Measurements from ENCODE around the gene SLC25A45.

SLC25A45 gene

GRCh38 chr11:65382033-65382803, at the start of gene SLC25A45:
Gene SLC25A45 (minus strand): TSS chr11:65382646. CDS start chr11:65381951, 695 bp downstream.
- Mint-ChIP-seq H3K27me3 (no peaks in the 10 kb centered on the region), H3K4me3 (peak within 1 kb of the TSS; percentile 91), H3K4me1 (ENCODE audit: low read depth) (peaks cover 46% of the 10 kb centered on the region), H3K27ac (peak within 1 kb of the TSS; percentile 98), H3K9me3 (ENCODE audit: low read depth) (no peaks in the 10 kb centered on the region), H3K36me3 (no peaks in the 10 kb centered on the region)

DNA sequence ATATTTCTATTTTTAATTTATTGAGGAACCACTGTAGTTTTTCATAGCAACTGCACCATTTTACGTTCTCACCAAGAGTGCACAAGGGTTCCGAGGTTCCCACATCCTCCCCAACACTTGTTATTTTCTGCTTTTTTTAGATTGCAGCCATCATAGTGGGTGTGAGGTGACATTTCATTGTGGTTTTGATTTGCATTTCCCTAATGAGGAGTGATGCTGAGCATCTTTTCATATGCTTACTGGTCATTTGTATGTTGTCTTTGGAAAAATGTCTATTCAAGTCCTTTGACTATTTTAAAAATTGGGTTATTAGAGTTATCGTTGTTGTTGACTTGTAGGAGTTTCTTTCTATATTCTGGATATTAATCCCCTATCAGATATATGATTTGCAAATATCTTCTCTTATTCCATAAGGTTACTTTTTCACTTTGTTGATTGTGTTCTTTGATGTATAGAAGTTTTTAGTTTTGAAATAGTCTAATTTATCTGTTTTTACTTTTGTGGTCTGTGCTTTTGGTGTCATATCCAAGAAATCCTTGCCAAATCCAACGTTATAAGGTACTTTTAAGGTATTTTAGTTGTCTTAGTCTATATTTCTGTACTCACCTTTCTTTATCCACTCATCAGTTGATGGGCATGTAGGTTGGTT, 49.1 kb upstream of the SLC25A45 start:
- H3K27ac Mint-ChIP-seq: peak overlapping the region; percentile 86
- peaks cover 9% of the 10 kb centered on the region for H3K36me3 Mint-ChIP-seq
- H3K4me3 Mint-ChIP-seq: peak overlapping the region; percentile 78
- H3K27me3 Mint-ChIP-seq: no peaks in the 10 kb centered on the region
- no peaks in the 10 kb centered on the region for H3K9me3 Mint-ChIP-seq (ENCODE audit: low read depth)
- H3K4me1 Mint-ChIP-seq (ENCODE audit: low read depth): peaks cover 95% of the 10 kb centered on the region

DNA sequence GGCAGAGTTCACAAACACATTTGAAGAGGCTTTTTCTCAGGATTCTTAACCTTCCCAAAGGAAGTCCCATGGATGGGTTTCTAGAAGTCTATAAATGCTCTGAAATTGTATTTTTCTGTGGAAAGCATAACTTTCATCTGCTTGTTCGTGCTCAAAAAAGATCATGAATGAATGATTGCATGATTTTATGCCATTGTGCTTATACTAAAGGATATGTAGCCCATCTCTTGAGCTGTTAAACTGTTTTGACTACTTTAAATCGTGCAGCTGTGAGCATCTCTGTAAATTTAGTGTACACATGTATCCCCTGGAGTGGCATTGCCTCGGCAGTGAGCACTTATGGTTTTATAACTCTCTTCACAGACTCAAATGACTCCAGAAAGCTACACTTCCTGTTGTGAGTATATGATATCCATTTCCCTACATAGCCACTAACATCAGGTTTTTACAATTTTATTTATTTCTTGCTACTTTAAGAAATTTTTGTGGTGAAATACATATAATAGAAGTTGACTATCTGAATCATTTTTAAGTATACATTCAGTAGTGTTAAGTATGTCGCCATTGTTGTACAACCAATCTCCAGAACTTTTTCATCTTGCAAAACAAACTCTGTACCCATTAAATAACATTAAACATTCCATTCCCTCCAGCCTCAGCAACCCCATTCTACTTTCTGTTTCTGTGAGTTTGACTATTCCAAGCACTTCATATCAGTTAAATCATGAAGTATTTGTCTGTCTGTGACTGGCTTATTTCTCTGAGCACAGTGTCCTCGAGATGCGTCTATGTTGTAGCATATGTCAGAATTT, 48.2 kb upstream of the SLC25A45 start:
- H3K9me3 Mint-ChIP-seq (ENCODE audit: low read depth): no peaks in the 10 kb centered on the region
- no peaks in the 10 kb centered on the region for H3K27me3 Mint-ChIP-seq
- peaks cover 14% of the 10 kb centered on the region for H3K36me3 Mint-ChIP-seq
- H3K27ac Mint-ChIP-seq: peak overlapping the region; percentile 99
- H3K4me3 Mint-ChIP-seq: peak overlapping the region; percentile 99
- peaks cover 92% of the 10 kb centered on the region for H3K4me1 Mint-ChIP-seq (ENCODE audit: low read depth)

- H3K27me3 Mint-ChIP-seq: no peaks in the 10 kb centered on the region
- peaks cover 14% of the 10 kb centered on the region for H3K36me3 Mint-ChIP-seq
- H3K4me3 Mint-ChIP-seq: peak overlapping the region; percentile 99
- H3K9me3 Mint-ChIP-seq (ENCODE audit: low read depth): no peaks in the 10 kb centered on the region
- H3K27ac Mint-ChIP-seq: peak overlapping the region; percentile 99
- peaks cover 85% of the 10 kb centered on the region for H3K4me1 Mint-ChIP-seq (ENCODE audit: low read depth)
Measured at GRCh38 chr11:65429724-65430405, 47.4 kb upstream of the SLC25A45 start.

DNA sequence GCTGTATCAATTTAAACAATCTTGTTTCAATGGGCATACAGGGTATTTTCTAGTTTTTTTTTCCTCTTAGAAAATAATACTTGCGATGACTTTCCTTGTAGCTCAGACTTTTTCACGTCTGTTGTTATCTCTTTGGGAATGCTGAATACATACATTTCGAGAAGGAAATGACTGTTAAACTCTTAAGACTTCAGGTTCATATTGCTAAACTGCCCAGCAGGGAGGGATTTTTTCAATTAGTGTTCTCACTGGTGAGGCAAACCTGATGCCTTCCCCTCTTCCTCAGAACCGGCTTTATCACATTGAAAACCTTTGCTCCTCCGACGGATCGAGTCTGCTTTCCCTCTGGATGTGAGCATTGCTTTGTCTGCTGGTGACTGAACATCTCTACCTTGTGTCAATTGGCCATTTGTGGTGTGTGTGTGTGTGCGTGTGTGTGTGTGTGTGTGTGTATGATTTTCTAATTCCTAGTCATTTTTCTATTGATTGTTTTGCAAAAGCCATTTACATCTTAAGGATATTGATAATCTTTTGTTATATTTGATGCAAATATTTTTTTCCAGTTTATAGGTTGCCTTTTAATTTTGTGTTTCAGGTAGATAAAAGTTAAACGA, 46.7 kb upstream of the SLC25A45 start:
- peaks cover 20% of the 10 kb centered on the region for H3K36me3 Mint-ChIP-seq
- no peaks in the 10 kb centered on the region for H3K9me3 Mint-ChIP-seq (ENCODE audit: low read depth)

GRCh38 chr11:65428578-65429067, 46.2 kb upstream of the SLC25A45 start:
- no peaks in the 10 kb centered on the region for H3K27me3 Mint-ChIP-seq
- H3K4me1 Mint-ChIP-seq (ENCODE audit: low read depth): peaks cover 78% of the 10 kb centered on the region
- H3K27ac Mint-ChIP-seq: peak overlapping the region; percentile 99
- H3K36me3 Mint-ChIP-seq: peaks cover 23% of the 10 kb centered on the region
- H3K4me3 Mint-ChIP-seq: peak overlapping the region; percentile 99
- no peaks in the 10 kb centered on the region for H3K9me3 Mint-ChIP-seq (ENCODE audit: low read depth)

More for the DNA sequence above, 46.7 kb upstream of the SLC25A45 start:
- H3K27me3 Mint-ChIP-seq: no peaks in the 10 kb centered on the region
- H3K27ac Mint-ChIP-seq: peak overlapping the region; percentile 99
- peaks cover 82% of the 10 kb centered on the region for H3K4me1 Mint-ChIP-seq (ENCODE audit: low read depth)
- peak overlapping the region; percentile 99 for H3K4me3 Mint-ChIP-seq

DNA sequence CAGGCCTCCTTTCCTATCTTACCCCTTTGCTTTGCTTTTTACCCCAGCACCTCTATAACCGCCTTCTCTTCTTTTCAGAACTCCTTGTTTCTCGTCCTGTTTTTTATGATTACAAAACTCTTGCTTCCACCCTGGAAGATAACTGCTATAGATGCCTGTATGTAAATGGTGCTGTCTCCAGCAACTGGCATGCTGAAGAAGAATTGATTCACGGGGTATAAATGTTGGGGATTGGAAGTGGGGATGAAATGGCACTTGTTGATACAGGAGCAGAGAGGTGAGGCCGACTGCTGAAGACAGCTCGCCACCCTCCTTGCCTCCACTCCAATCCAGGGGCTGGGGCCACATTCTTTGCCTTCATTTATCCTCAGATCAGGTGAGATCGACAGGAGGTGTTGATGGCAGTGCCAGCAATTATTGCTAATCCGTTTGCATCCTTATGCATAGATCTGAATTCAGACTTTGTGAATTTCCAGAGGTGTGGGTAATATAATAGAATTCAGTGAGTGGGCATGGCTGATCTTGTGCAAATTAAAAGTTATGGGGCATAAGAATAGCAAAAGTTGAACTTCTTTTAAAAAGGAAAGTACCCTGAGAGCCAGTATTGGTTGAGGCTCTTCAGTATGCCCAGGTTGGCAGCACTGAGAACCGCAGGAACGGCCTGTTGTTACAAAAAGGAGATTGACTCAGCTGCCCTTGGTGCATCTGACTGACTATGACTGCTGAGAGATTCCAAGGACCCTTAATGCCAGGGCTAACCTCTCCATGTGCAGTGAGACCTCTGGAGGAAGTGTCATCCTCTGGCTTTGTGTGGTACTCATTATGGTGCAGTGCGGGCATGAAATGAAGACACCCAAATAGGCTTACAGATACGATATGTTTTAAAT, 45.5 kb upstream of the SLC25A45 start:
- peaks cover 24% of the 10 kb centered on the region for H3K36me3 Mint-ChIP-seq
- peaks cover 73% of the 10 kb centered on the region for H3K4me1 Mint-ChIP-seq (ENCODE audit: low read depth)
- no peaks in the 10 kb centered on the region for H3K9me3 Mint-ChIP-seq (ENCODE audit: low read depth)
- peak overlapping the region; percentile 99 for H3K27ac Mint-ChIP-seq
- no peaks in the 10 kb centered on the region for H3K27me3 Mint-ChIP-seq
- H3K4me3 Mint-ChIP-seq: peak overlapping the region; percentile 99

DNA sequence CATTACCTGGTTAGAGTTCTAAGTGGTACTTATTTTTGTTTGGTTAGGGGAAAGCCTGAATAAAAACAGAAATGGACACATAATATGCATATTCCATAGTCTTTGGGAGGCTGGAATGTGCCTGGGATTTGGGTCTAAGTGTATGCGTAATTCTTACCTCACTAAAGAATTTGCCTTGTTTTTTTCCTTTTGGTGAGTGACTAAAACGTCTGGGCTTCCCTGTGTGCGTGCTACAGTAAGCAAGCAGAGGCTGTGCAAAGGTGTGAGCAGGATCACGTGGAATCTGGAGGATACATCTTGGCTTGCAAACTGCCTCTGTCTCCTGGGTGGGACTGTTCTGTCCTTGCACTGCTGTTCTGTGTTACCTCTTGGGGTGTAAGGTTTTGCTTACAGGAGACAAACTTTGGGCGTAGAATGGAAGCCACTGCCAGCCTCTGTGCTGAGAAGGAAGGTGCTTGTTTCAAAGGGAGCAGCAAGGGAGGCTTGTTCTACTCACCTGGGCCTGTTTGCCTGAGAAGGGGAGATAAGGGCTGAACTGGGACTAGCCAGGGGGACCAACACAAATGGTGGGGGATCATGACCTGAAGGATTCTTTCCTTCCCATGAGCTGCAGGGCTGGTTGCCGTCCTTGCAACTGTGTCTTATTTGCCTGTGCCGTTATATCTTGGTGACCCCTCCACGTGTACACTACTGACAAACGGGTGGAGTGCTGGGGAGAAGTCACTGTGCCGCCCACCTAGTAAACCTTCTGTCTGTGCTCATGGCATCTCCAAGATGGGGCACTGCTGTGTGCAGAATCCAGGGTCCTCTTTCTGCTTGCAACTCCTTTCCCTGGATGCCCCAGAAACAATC, 44.6 kb upstream of the SLC25A45 start:
- peak overlapping the region; percentile 99 for H3K27ac Mint-ChIP-seq
- no peaks in the 10 kb centered on the region for H3K9me3 Mint-ChIP-seq (ENCODE audit: low read depth)
- peaks cover 68% of the 10 kb centered on the region for H3K4me1 Mint-ChIP-seq (ENCODE audit: low read depth)
- H3K27me3 Mint-ChIP-seq: no peaks in the 10 kb centered on the region
- H3K36me3 Mint-ChIP-seq: peaks cover 28% of the 10 kb centered on the region
- peak overlapping the region; percentile 99 for H3K4me3 Mint-ChIP-seq

GRCh38 chr11:65425971-65426838, 43.8 kb upstream of the SLC25A45 start:
- H3K27me3 Mint-ChIP-seq: no peaks in the 10 kb centered on the region
- H3K36me3 Mint-ChIP-seq: peaks cover 28% of the 10 kb centered on the region

DNA sequence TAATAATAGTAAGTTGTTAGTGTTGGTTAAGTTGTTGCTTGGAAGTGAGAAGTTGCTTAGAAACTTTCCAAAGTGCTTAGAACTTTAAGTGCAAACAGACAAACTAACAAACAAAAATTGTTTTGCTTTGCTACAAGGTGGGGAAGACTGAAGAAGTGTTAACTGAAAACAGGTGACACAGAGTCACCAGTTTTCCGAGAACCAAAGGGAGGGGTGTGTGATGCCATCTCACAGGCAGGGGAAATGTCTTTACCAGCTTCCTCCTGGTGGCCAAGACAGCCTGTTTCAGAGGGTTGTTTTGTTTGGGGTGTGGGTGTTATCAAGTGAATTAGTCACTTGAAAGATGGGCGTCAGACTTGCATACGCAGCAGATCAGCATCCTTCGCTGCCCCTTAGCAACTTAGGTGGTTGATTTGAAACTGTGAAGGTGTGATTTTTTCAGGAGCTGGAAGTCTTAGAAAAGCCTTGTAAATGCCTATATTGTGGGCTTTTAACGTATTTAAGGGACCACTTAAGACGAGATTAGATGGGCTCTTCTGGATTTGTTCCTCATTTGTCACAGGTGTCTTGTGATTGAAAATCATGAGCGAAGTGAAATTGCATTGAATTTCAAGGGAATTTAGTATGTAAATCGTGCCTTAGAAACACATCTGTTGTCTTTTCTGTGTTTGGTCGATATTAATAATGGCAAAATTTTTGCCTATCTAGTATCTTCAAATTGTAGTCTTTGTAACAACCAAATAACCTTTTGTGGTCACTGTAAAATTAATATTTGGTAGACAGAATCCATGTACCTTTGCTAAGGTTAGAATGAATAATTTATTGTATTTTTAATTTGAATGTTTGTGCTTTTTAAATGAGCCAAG, 42.9 kb upstream of the SLC25A45 start:
- Mint-ChIP-seq H3K9me3 (ENCODE audit: low read depth) (no peaks in the 10 kb centered on the region), H3K27me3 (no peaks in the 10 kb centered on the region), H3K36me3 (peaks cover 28% of the 10 kb centered on the region), H3K4me1 (ENCODE audit: low read depth) (peaks cover 61% of the 10 kb centered on the region), H3K27ac (peak overlapping the region; percentile 99), H3K4me3 (peak overlapping the region; percentile 99)

More at GRCh38 chr11:65425971-65426838, 43.8 kb upstream of the SLC25A45 start:
- Mint-ChIP-seq H3K9me3 (ENCODE audit: low read depth) (no peaks in the 10 kb centered on the region), H3K4me3 (peak overlapping the region; percentile 99), H3K27ac (peak overlapping the region; percentile 99), H3K4me1 (ENCODE audit: low read depth) (peaks cover 60% of the 10 kb centered on the region)
